HG03060 (cell line): ENCODE data around the gene NPTX1.

Source experiments
- ATAC-seq: cut with Tn5 transposase; IDR thresholded peaks from one replicate; pipeline ENCODE4 v1.9.1; 2021; ENCODE audit warnings: low read depth, moderate number of reproducible peaks; ENCODE audit not compliant: unreplicated experiment

The NPTX1 gene

DNA sequence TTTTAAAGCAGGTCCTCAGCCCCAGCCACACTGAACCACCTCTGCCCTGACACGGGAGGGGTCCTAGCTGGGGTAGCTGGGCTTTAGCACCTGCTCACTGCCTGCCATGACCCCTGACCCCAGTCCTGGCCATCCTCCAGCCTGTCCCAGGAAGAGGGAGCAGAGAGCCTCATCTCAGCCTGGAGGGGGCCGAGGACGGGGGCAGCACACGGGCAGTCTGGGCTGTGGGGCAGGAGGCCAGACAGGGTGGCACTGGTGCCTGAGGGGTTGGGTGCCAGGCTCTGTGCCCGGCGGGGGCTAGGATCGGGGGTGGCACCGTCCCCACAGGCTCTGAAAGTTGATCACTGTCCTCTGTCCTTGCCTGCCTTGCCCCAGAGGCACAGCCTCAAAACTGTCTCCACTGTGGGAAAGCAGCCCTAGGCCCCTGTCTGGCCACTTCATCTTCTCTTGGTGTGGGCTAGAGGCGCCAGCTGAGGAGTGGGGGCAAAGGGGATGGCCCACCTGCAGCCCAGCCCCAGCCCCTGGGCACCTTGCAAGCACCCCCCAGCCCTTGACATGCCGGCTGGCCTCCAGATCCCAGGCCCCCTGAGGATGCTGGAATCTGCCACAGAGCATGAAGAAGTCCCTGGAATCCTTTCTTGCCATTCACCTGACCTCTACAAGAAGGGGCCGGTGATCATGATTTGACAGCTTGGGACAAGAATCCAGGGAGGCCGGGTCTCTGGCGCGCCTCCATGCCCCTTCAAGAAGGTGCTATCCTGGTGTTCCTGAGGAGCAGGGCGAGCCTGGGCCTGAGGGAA is 45.8 kb downstream of the NPTX1 start:
- ATAC-seq, result no peak

DNA sequence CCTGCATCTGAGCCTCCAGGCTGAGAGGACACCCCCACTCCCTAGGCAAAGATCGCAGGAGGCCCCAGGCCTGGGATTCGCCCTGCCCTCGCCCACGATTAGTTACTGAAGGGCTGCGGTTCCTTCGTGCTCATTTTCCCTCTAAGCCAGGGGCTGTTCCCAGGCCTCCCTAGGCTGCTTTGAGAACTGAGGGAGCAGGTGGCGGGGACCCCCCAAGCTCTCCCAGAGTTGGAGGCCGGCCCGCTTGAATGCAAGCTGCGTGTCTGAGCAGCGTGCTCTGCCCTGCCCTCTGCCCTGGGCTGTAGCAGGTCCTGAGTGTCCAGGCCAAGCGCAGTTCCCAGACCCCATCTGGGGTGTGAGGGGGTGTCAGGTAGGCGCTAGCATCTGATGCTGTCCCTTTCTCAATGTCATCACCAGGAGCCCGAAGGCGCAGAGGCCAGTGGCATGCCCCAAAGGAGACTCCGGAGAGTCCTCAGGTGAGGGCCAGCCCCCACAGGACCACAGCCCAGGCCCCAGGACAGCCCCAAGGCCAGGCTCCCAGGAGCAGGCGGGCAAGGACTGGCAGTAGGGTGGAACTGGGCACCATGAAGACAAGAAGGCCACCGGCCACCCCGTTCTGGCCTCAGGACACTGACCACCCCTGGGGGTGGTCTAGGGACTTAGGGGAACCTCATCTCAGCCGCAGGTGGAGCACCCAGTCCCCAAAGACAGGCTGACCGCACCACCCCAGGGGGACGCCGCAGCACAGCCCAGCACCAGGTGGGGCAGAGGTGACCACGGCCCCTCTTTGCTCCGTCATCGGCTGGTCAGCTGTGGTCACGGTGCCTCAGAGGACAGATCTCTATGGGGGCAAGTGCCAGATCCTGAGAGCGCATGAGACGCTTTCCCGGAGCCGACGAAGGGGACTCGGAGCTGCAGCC is 46.8 kb downstream of the NPTX1 start:
- ATAC-seq, result no peak

DNA sequence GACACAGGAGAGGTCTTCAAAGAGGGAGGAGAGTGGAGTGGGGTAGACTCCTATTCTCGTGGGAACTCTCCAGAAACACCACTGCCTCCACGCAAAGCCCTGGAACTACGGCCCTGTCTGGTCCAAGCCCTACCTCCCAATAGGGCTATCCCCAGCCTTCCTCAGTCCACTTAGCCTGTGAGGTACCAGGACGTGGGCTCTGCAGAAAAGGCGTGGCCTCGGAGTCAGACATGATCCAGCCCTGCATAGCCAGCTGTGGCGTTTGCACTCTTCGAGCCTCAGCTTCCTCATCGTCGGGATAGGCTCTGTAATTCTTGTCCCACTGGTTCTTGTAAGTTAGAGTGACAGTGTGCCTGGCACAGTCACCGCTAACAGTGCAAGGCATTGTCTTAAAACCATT is 47.6 kb downstream of the NPTX1 start:
- no peak for ATAC-seq

DNA sequence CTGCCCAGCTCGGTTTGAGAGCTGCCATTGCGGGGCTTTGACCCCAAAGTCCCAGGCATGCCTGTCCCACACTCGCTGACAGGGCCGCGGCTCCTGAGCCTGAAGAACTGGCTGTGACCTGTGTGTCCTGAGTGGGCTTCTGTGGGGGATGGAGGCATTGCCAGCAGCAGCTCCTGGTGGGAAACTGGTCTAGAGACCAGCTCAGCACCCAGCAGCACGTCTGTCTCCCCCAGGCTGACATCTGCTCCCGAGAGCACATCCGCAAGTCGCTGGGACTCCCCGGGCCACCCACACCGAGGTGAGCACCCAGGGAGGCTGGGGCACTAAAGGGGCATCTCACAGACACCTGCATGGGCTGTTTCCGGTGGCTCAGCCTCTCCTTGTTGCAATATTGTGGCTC is 48.0 kb downstream of the NPTX1 start:
- no peak for ATAC-seq

DNA sequence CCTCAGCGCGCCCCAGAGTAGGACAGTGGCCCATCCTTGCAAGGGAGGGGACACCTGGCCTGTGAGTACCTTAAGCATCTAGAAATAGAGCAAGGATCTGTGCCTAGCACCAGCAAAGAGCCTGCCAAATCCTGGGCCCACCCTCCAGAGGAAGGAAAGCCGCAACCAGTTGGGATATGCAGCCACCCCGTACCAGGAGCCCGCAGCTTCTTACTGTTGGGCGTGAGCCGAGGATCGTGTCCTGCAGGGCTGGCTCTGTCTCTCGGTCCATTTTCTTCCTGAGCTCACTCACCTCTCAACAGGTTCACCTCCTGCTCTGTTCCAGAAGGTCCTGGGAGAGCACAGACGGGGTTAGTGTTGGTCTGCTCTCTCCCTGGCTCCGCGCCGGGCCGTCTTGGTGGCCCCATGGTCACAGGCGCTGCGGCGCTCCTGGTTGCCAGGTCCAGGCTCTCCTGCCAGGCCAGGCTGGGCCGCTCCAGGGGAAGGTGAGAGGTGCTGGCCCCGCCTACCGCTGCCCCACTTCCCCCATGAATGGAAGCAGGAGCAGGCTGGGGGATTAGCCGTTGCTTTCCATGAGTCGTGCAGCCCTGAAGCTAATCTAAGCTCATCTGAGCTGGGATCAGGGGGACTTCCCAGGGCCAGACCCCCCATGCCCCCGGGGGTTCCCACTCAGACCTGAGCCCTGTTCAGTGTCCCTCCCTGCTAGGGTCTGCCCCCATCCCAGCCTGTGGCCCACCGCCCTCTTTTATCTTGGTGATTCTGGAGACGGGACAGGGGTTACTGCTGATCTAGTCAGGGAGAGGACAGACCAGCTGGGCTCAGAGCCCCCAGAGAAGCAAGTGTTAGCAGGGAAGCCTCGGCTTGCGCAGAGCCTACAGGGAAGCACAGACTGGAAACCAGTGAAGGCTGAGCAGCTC is 48.8 kb downstream of the NPTX1 start:
- no peak for ATAC-seq

DNA sequence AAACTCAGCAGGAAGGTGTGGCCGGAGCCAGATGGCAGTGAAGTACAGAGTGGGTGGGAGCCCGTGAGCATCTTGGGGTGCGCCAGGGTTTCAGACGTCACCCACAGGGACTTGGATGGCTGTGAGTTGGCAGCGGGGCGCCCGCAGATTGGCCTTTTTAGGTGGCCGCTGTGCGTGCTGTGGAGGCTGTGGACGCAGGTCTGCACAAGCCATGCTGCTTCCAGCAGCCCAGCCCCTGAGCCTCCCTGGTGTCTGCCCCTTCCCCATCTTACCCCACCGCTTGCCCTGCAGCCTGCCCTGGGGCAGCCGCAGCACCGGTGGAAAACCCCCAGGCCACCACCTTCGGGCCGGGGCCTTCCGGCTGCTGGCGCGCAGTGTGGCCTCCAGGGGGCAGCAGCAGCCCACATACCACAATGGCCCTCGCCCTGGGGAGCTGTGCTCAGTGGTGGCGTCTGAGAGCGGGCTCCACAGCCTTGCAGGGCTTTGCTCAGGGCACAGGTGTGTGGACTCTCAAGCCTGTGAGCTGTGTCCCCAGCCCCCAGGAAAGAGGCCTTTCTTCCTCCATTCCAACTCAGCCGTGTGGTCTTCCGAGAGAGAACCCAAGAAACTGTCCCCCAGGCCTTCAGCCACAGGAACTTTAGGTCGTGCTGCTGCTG is 49.6 kb downstream of the NPTX1 start:
- ATAC-seq, result no peak

DNA sequence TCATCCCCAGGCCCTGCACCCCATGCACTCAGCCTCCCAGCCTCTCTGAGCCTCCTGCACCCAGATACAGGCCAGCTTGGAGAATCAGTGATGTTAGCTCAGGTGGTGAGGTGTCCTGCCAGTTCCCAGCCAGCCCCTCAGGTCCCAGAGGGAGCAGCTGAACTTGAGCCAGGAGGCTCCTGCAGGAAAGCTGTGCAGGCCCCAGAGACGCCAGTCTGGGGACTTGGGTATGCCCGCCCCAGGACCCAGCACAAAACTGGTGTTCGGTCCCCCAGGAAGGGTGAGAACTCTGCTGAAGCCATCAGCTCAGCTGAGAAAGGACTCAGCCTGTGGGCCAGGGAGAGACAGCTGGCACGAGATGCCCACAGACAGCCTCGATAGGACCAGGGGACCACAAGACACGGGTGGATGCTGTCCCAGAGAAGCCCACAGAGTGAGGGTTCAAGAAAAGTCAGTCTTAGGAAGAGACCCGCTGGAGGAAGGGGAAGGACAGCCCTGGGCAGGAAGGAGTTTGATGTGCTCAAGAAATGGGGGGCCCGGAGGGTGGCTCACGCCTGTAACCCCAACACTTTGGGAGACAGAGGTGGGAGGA is 50.5 kb downstream of the NPTX1 start:
- ATAC-seq, result no peak

DNA sequence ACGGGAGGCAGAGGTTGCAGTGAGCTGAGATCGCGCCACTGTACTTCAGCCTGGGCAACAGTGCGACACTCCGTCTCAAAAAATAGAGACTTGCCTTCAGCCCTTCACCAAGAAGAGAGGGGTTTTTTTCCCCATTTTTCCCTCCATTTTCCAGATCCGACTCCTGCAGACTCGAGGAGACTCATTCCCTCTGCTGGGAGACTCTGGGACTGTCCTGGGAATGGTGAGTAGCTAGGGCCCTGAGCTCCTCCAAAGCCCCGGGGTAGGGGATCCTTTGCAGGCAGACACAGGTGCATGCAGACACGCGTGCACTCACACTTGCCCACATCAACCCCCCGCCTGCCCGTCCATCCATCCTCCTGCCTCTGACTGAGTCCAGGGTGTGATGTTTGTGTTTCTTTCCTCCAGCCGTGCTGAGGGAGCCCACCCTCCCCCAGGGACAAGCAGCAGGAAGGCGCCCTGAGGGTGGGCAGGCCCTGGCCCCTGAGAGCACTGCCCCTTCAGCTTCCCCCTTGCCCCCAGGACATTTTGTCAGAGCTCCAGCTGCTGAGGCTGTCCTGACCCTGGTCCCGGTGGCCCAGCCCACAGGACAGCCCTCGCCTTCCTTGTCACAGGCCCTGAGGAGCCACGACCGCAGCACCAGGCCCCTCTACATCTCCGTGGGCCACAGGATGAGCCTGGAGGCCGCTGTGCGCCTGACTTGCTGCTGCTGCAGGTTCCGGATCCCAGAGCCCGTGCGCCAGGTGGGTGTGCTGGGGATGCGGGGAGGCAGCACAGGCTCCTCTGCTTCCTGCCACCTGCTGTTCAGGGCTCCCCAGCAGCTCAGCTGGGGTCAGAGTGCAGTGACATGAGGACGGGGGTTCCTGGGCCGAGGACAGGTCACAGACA is 51.3 kb downstream of the NPTX1 start:
- no peak for ATAC-seq

DNA sequence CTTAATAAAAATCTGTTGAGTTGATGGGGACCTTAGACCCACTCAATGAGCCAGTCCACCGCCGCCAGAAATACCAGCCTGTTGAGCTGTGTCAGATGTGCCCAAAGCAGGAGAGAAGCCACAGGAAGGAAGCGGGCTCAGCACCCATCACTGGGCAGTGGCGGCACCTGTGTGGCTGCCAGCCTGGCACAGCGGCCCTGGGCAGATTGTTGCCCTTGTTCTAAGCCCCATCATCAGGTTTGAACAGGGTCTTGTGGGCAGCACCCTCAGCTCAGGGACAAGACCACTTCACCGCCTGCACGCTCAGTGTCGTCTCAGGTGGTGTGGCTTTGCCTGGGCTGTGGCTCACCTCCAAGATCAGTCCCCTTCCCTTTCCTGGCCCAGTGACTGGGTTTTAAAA is 52.1 kb downstream of the NPTX1 start:
- ATAC-seq, result no peak

DNA sequence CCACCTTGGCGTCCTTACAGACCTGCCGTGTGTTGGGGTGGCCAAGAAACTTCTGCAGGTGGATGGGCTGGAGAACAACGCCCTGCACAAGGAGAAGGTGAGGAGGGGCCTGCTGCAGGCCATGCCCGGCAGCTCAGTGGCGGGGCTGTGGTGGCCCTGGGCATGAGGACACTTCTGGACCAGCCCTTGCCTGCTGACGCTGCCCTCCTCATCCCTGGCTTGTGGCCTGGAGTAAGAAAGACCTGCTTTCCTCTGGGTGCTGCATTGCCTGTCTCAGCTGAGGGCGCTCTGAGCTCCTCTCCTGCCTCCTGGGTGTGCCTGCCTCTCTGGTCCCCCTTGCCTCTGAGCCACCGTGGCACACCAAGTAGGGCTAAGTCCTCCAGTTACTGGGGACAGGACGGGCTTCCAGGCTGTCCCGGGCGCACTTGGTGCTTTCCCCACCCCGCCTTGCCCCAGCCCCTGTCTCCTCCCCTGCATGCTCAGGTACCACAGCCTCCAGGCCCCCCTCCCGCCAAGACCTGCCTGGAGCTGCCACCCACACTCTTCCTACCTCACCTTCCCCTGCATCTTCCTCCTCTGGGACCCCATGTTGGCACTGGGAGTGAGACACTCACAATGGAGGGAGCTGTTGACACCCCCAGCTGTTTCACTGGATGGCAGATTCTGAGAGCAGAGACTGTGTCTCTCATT is 52.7 kb downstream of the NPTX1 start:
- no peak for ATAC-seq

DNA sequence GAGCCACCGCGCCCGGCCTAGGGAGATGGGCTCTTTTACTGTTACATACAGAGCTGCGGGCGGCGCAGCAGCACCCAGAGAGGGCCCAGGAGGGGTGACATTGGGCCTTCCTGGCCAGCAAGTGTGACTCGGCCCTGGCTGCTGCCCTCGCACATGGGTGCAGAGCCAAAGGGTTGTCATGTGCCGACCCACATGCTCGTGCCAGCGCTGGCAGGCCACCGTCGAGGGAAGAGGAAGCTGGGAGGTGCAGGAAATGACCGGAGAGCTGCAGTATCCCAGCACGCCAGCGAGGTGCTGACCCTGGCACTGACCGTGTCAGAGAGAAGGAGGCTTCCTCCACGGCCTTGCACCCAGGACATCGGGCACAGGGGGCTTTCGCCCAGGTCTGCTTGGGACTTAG is 53.4 kb downstream of the NPTX1 start:
- no peak for ATAC-seq

DNA sequence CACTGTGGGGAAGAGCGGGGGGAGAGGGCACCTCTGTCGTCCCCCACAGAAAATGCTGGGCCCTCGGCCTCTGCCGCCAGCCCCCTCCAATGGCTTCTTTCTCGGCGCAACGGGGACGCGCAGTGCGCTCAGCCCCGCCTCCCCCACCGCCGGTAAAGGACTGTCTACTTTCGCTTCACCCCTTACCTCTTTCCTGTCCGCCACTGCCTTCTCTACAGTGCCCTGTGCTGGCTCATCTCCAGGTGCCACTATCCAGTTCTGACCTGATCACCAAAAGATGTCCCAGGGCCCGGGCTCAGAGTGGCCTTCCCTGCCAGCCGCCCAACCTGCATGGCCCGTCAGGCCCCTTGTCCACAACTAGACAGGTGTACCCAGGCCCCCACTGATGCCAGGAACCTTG is 54.1 kb downstream of the NPTX1 start:
- no peak for ATAC-seq

DNA sequence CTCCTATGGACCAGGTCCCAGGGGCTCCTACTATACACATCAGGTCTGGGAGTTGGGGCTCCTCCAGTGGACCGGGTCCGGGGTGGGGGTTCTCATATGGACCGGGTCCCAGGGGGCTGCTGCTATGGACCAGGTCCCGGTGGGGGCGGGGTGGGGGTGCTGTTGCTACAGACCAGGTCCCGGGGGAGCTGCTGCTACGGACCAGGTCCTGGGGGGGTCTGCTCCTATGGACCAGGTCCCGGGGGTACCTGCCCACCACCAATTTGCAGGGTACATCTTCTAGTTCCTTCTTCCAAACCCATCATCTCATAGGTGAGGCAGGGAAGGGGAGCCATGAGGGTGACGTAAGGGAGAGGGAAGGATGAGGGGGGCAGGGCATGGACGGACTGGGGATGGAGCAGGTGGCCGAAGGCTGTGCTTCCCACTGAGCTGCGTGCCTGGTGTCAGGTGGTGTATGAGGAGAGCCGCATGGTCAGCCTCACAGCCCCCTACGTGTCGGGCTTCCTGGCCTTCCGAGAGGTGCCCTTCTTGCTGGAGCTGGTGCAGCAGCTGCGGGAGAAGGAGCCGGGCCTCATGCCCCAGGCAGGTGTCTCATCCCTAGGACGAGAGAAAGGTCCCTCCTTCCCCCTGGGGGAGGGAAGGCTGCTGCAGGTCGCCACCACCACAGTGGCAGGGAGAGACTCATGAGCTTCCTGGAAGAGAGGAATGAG is 54.9 kb downstream of the NPTX1 start:
- no peak for ATAC-seq

DNA sequence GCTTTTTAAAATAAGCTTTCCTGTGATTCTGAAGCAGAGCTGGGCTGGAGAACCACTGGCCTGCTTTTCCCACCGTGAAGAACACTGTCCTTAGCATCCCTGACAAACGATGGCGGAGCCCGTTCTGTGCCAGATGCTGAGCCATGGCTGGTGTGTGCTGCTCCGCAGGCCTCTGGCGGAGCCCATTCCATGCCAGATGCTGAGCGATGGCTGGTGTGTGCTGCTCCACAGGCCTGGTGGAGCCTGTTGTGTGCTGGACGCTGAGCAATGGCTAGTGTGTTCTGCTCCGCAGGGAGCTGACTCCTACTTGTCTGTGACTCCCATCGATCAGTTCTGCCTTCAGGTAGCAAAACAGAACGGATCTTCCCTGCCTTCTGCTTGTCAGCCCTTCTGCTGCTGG is 57.2 kb downstream of the NPTX1 start:
- no peak for ATAC-seq

DNA sequence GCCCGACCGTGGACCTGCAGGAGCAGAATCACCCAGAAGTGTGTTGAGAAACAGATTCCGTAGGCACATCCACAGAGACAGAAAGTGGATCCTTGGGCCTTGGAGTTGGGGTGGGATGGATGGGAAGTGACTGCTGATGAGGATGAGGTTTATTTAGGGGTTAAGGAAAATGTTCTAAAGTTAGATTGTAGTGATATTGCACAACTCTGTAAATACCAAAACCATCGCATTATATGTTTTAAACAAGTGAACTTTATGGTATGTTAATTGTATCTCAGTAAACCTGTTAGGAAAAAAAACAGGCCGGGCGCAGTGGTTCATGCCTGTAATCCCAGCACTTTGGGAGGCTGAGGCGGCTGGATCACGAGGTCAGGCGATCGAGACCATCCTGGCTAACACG is 57.8 kb downstream of the NPTX1 start:
- ATAC-seq, result no peak
